ENCODE data around the gene PRUNE1. TPM values are rescaled to one million over a fixed set of nuclear protein-coding genes. Genes with fewer than 3 reads are reported as not detected.

Gene PRUNE1
- total RNA-seq, 6 donors from 2014 or later, result 16.3 to 28.3 (median 21.2) TPM

- Histone ChIP-seq H3K36me3 (peaks cover 39 to 59% (median 42%) of the 10 kb centered on the region in 4 donors), H3K27me3 (no peaks in the 10 kb centered on the region), H3K27ac (peak overlapping the region; percentile 89 to 99 (median 98)), H3K4me3 (peak overlapping the region in 2 of 4 donors; percentile 65 to 88), H3K9me3 (no peaks in the 10 kb centered on the region), H3K4me1 (peaks cover 28 to 47% (median 40%) of the 10 kb centered on the region in 4 donors)
- 43 to 83% methylated on average over 1 to 2 of the region's 2 CpGs for WGBS, 2 donors
- ATAC-seq (ENCODE audit: low FRiP score in 2 of 2) (no peak), DNase-seq (no peak)
- no peak for TF ChIP-seq EP300 (IDR thresholded peaks at IDR 0.05)
- TF ChIP-seq POLR2AphosphoS5 (IDR thresholded peaks at IDR 0.05), result no peak
- TF ChIP-seq CTCF (IDR thresholded peaks at IDR 0.05), result no peak
- TF ChIP-seq POLR2A (IDR thresholded peaks at IDR 0.05), result no peak
Observed at GRCh38 chr1:151055581-151055980, 47.3 kb downstream of the PRUNE1 start.

- peaks cover 39 to 57% (median 42%) of the 10 kb centered on the region in 4 donors for H3K36me3 ChIP-seq
- H3K4me3 ChIP-seq, result peak overlapping the region in 3 of 4 donors; percentile 1 to 88 (median 65)
- TF ChIP-seq EP300 (IDR thresholded peaks at IDR 0.05) (no peak), CTCF (IDR thresholded peaks at IDR 0.05) (no peak), POLR2AphosphoS5 (IDR thresholded peaks at IDR 0.05) (no peak), POLR2A (IDR thresholded peaks at IDR 0.05) (peak in 1 of 4 donors; percentile 36)
- ATAC-seq (ENCODE audit: low FRiP score in 2 of 2) (no peak), DNase-seq (no peak)
- 9 to 37% methylated on average over 2 of the region's 2 CpGs for WGBS, 2 donors
- H3K9me3 ChIP-seq, result no peaks in the 10 kb centered on the region
- peak overlapping the region; percentile 89 to 99 (median 98) for H3K27ac ChIP-seq
- no peaks in the 10 kb centered on the region for H3K27me3 ChIP-seq
- H3K4me1 ChIP-seq, result peaks cover 30 to 47% (median 40%) of the 10 kb centered on the region in 4 donors
Observed at GRCh38 chr1:151056149-151056548, 47.9 kb downstream of the PRUNE1 start.

- H3K36me3 ChIP-seq, result peaks cover 19 to 34% (median 22%) of the 10 kb centered on the region in 4 donors
- H3K4me3 ChIP-seq, result peak overlapping the region; percentile 65 to 93 (median 88)
- H3K4me1 ChIP-seq, result peaks cover 30 to 47% (median 40%) of the 10 kb centered on the region in 4 donors
- TF ChIP-seq POLR2AphosphoS5 (IDR thresholded peaks at IDR 0.05) (no peak), EP300 (IDR thresholded peaks at IDR 0.05) (no peak), CTCF (IDR thresholded peaks at IDR 0.05) (no peak), POLR2A (IDR thresholded peaks at IDR 0.05) (no peak)
- ATAC-seq (ENCODE audit: low FRiP score in 2 of 2) (peak; percentile 23 to 74), DNase-seq (peak; percentile 63 to 85)
- H3K9me3 ChIP-seq, result no peaks in the 10 kb centered on the region
- no peaks in the 10 kb centered on the region for H3K27me3 ChIP-seq
- H3K27ac ChIP-seq, result peak overlapping the region; percentile 89 to 99 (median 98)
- WGBS, 2 donors, result 1 to 2% methylated on average over 7 to 10 of the region's 10 CpGs
Observed at GRCh38 chr1:151058692-151059091, 50.4 kb downstream of the PRUNE1 start.

- peaks cover 30 to 47% (median 40%) of the 10 kb centered on the region in 4 donors for H3K4me1 ChIP-seq
- WGBS, 2 donors, result 0% methylated on average over 22 to 48 of the region's 58 CpGs
Observed at GRCh38 chr1:151059109-151060006, 51.1 kb downstream of the PRUNE1 start, which contains the start of gene CDC42SE1. TSS of gene CDC42SE1 (minus strand) at chr1:151059622. CDS start at chr1:151055730, 3,892 bp downstream.

More at GRCh38 chr1:151059109-151060006, 51.1 kb downstream of the PRUNE1 start, which contains the start of gene CDC42SE1:
- Histone ChIP-seq H3K27ac (peak within 1 kb of the TSS; percentile 89 to 99 (median 98)), H3K4me3 (peak within 1 kb of the TSS; percentile 65 to 93 (median 88)), H3K36me3 (peaks cover 13 to 27% (median 16%) of the 10 kb centered on the region in 4 donors), H3K9me3 (no peaks in the 10 kb centered on the region), H3K27me3 (no peaks in the 10 kb centered on the region)
- ATAC-seq (ENCODE audit: low FRiP score in 2 of 2) (peak; percentile 95 to 96), DNase-seq (peak; percentile 86 to 96)
- TF ChIP-seq EP300 (IDR thresholded peaks at IDR 0.05) (peak in 1 of 4 donors; percentile 33), POLR2A (IDR thresholded peaks at IDR 0.05) (peak in 3 of 4 donors; percentile 78 to 95 (median 87)), CTCF (IDR thresholded peaks at IDR 0.05) (peak; percentile 81 to 98 (median 94)), POLR2AphosphoS5 (IDR thresholded peaks at IDR 0.05) (peak; percentile 96)
